ENCODE results near the gene SGK1.

- TF ChIP-seq HDGF (IDR thresholded peaks at IDR 0.05; ENCODE audit: borderline replicate concordance) (no peak), ARNT (IDR thresholded peaks at IDR 0.05) (no peak)
Observed at GRCh38 chr6:134119486-134119885, 198.4 kb downstream of the SGK1 start.

Data from HEK293T (cell line).